ENCODE results near the gene ITGB7.
"Not testable (repeated sequence)": the region's sequence is repeated elsewhere in the genome, so short reads cannot be mapped to it uniquely, and the experiment has no call there.

Gene ITGB7

DNA sequence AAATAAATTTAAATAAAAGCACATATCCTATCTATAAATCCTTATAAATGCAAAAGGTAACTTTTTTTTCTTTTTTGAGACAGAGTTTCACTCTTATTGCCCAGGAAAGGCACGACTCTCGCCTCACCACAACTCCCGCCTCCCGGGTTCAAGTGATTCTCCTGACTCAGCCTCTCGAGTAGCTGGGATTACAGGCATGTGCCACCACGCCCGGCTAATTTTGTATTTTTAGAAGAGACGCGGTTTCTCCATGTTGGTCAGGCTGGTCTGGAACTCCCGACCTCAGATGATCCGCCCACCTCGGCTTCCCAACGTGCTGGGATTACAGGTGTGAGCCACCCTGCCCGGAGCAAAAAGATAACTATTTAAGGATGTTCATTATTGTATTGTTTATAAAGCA is 28.2 kb downstream of the ITGB7 start:
- DNase-seq (ENCODE audit: low read depth) = not testable (repeated sequence)

DNA sequence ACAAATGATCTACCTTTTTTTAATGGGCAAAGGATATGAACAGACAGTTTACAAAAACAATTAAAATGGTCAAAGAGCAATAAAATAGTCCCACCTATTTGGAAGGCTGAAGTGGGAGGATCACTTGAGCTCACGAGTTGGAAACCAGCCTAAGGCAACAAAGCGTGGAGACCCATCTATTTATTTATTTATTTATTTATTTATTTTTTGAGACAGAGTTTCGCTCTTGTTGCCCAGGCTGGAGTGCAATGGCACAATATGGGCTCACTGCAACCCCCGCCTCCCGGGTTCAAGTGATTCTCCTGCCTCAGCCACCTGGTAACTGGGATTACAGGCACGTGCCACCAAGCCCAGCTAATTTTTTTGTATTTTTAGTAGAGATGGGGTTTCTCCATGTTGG is 29.6 kb downstream of the ITGB7 start:
- not testable (repeated sequence) for DNase-seq (ENCODE audit: low read depth)

DNA sequence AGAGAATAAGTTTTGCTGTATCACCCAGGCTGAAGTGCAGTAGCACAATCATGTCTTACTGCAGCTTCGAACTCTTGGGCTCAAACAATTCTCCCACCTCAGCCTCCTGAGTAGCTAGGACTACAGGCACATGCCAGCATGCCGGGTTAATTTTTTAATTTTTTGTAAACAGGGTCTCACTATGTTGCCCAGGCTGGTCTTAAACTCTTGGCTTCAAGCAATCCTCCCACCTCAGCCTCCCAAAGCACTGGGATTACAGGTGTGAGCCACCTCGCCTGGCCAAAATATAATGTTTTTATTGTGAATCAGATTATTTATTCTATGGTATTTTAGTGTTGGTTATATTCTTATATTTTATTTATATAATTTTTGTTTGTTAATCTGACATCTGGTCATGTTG is 30.3 kb downstream of the ITGB7 start:
- DNase-seq (ENCODE audit: low read depth) = no peak

DNA sequence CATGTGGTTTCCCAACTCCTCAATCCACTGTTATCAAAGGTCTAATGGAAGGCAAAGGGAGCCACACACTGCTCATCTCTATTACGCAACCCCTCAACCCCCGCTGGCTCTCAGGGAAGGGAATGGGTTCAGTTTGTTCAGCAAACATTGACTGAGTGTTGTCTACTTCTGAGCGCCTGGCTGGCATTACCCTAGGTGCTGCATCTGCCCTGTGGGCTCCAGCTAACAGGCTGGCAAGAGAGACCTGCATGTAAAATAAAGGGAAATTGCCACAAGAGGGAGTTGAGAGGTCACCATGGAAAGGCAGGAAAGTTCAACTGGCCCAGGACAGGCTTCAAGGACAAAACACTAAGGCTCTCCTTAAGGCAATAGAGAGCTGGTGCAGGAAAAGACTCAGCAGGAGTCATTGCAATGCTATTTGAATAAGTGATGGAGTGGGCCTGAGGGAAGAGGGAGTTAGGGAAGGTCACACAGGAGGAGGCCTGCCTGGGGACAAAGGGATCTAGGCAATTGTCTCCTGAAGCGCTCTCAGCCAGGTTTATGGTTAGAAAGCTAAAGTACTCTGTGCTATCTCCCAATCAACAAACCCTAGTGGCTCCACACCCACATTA is 32.1 kb downstream of the ITGB7 start:
- no peak for DNase-seq (ENCODE audit: low read depth)

DNA sequence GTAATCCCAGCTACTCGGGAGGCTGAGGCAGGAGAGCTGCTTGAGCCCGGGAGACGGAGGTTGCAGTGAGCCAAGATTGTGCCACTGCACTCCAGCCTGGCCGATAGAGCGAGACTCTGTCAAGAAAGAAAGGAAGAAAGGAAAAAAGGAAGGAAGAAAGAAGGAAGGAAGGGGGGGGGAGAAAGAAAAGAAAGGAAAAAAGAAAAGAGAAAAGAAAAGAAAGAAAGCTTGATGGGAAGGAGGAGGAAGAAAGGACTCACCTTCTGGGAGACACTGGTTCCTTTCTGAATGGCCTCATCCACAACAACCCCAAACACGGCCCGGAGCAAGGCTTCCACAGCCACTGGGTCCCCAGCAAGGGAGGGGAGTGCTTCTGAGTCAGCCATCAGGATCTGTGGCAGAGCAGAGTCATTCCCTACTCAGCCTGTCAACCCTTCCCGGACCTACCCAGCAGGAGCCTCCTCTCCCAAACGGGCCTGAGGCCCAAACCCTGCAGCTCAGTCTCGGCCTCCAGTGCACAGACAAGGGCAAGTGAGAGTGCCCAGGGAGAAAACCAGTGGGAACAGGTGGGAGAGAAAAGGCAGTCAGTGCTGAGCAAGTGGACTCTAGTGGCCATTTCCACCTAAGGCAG is 33.9 kb downstream of the ITGB7 start:
- DNase-seq (ENCODE audit: low read depth) = no peak

DNA sequence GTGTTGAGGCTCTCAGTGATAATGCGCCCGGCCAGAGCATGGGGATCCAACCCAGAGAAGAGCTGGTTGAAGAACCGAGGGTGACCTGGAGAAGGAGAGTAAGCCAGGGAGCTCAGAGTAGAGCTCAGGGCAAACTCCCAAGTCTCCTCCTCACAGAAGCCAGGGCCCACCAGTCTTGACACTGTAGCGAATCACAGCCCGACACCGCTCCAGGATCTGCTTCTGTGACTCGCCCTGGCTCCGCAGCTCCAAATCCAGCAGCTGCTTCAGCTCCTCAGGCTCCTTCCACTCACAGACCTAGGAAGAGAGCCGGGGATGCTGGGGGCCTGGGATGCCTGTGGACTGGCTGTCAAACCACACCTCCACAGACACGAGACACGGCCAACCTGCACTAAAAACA is 34.7 kb downstream of the ITGB7 start:
- DNase-seq (ENCODE audit: low read depth) = no peak

DNA sequence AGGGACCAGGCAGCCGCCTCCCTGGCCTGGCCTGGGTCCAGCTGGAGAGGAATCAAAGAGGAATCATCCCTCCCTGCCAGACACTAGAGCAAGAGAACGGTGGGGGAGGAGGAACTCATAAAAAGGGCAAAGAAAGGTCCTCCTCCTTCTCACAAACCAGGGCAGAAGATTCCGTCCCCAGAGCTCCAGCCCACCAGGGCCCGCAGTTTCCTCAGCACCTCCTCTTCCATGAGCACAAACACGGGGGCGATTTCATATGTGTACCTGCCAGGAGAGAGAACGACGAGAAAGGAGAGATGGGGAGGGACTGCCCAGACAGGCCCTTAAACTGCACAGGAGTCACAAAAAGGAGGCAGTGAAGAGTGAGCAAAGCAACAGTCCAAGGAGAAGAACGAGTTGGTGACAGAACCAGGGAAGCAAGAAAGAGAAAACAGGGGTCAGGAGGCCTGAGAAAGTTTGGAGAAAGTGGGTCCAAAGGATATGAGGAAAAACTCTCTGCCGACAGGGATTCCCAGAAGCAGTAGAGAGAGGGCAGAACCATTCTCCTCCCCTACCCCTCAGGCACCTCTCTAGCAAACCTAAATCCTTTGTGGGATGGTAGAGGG is 35.2 kb downstream of the ITGB7 start:
- DNase-seq (ENCODE audit: low read depth) = no peak

DNA sequence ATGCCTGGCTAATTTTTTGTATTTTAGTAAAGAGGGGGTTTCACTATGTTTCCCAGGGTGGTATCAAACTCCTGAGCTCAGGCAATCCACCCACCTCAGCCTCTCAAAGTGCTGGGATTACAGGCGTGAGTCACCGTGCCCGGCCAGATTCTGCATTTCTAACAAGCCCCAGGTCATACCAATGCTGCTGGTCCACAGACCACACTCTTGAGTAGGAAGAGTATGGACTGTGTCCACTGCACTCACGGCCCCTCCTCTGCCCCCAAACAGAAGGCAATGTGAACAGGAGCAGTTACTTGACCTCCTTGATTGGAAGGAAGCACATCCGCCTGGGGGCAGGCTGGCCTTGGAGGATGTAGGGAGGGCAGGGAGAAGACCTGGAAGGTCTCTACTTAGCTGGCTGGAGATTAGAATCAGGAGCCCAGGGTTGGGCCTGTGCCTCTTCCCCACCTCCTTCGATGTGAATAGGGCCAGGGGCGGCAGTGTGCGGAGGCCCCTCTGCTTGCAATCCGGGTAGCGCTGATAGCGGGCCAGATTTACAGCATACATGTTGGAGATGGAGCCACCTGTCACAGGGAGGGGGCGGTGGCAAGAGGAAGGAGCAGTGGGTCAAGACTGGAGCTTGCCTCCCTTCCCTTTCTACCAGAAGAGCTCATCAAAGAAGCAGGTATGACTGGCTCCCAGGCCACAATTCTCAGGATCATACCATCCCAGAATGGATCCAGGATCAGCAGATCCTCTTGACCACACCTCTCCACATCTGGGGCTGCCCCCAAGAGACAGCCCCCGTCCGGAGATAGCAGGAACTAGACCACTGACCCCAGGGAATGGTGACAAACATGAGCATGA is 36.0 kb downstream of the ITGB7 start:
- no peak for DNase-seq (ENCODE audit: low read depth)

DNA sequence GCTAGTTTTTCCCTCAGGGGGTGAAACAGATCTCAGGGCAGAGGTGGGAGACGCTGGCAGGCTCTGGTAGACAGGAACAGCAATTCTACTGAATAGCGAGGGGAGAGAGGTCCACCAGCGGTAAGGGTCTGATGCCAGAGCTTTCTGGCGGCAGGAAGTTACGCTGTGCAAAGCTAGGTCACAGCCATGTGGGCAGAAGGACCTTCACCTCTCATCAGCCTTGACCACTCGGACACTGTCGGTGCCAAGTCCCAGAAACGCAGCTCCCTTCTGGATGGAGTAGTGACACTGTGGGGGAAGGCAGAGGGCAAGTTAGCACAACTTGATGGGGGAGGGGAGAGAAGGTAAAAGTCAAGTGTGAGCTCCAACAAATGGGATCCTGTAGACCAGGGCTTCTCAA is 36.8 kb downstream of the ITGB7 start:
- DNase-seq (ENCODE audit: low read depth) = no peak

DNA sequence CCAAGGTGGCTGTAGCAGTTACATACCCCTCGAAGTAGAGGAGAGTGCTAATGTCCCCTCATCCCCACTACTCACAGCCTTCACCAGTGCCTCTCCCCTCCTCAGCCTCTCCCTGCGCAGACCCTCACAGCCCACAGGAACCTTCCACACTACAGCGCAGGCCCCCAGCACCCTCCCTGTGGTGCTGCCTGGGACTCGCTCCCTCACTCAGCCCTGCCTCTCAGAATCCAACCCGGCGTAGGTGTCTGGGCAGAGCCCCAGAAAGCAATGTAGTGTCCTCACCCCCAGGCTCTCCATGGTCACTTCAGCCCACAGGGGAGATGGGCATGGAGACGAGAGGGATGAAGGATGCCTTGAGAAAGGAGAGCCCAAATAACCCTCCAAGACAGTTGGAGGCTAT is 37.4 kb downstream of the ITGB7 start:
- DNase-seq (ENCODE audit: low read depth) = no peak

DNA sequence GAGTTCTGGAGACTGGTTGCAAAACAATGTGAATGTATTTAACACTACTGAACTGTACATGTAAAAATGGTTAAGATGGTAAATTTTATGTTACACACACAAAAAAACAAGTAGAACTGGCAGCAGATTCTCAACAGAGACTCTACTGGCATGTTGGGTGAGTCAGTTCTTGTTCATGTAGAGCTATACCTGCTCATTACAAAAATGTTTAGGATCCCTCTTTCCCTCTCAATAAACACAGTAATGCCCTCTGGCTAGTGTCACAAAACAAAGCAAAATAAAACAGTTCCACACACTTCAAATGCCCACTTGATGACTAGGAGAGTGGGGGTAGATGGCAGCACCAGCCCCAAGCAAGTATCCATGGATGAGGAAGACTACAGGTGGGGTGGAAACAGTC is 40.2 kb downstream of the ITGB7 start:
- no peak for DNase-seq (ENCODE audit: low read depth)

DNA sequence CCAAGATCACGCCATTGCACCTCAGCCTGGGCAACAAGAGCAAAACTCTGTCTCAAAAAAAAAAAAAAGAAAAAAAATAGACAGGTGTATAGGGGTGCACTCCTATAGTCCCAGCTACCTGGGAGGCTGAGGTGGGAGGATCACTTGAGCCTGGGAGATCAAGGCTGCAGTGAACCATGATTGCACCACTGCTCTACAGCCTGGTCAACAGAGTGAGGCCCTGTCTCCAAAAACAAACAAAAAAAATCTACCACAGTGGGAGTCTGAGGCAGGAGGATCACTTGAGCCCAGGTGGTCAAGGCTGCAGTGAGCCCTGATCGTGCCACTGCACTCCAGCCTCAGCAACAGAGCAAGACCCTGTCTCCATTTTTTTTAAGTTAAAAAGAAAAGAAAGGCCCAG is 44.0 kb downstream of the ITGB7 start:
- DNase-seq (ENCODE audit: low read depth) = not testable (repeated sequence)

DNA sequence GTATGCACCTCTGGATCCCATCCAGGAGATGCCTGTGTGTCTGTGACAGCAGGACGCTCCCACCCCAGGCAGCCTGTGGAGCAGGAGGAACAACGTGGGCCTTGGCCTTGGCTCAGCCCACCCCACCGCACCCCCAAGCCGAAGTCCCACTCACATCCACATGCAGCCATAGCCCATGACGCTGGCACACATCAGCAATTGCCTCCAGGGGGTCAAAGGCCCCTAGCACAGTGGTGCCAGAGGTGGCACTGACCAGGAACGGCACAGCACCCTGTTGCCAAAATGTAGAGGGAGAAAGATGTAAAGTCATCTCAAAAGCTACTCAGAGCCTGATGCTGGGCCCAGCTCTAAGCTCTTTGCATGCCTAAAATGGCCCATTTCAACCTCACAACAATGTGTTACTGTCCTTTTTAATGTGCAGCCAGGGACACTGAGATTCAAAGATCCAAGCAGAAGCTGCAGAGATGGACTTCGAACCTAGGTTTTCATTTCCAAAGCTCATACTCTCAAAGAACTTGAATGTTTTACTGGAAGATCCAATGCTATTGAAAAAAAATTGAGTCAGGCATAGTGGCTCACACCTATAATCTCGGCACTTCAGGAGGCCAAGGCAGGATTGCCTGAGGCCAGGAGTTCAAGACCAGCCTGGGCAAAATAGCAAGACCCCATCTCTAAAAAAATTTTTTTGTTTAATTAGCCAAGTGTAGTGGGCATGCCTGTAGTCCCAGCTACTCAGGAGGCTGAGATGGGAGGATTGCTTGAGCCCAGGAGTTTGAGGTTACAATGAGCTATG is 45.7 kb downstream of the ITGB7 start:
- DNase-seq (ENCODE audit: low read depth) = no peak

DNA sequence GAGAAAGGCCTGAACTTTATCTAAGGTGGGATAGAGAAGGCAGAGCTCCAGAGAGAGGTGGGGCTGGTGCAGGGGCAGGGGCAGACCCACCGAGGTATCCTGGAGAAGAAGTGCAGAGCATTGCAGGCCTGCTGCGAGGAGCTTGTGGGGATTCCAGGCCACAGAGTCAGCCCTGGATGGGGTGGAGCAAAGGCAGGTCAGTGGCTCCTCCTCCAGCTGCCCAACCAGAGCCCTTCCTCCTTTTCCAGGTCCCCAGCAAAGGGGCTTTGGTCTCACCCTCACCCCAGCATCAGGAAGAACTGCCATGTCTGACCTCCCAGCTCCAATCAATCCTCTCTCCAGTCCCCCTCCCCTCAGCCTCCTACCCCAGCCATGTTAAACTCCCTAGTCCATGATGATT is 46.4 kb downstream of the ITGB7 start:
- DNase-seq (ENCODE audit: low read depth) = no peak

DNA sequence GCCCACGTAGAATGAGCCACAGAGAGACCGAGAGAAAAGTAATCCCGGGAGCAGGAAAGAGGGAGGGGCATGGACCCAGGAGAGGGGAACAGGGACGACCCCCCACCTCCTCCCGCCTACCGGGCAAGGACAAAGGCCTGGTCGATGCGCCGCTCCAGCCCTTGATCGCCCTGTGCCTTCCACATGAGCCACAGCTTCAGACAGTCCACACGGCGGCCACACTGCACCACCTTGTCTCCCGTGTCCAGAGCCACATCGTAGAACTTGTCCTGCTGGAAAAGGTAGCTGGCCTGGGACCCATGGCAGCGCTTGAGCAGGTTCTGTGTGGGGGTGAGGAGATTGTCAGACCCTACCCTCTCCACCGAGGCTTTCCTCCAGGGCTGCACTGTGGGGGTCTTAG is 47.1 kb downstream of the ITGB7 start:
- no peak for DNase-seq (ENCODE audit: low read depth)

DNA sequence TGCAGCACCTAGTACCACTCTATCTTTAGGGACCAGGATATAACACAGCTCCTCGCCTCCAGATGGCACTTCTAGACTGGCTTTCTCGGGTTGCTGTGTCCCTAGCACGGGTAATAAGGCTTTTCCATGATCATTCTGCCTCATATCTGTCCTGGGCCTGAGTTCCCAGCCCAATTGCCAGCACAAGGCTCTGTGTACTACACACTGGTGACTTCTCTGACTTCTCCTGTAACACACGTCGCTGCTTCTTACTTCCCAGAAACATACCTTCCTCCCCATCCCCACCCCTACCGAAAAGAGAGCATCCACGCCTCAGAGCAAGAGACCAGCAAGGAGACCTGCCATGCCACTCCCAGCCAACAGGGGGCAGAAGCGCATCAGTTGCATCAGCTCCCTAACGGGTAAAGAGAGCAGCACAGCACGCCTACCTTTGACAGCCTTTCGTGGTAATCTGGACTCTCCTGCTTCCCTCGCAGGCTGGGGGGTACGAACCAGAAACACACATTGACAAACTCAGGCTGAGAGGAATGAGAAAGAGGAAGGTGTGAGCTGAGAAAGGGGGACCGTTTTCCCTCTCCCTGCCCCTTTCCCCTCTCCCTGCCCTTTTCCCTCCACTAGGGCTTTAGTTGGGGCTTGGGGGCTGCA is 47.7 kb downstream of the ITGB7 start:
- no peak for DNase-seq (ENCODE audit: low read depth)

DNA sequence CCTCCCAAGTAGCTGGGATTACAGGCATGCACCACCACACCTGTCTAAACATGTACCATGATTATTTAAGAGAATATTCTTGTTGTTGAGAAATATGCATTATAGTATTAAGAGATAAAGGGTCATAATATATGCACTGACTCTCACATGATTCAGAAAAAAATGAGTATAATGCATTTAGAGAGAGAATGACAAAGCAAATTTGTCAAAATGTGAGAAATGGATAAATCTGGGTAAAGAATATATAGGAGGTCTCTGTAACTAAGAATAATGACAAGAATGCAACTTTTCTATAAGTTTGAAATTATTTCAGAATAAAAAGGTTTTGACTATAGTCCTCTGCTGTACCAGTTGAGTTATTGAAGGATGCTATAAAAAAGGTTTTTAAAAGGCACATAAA is 54.7 kb downstream of the ITGB7 start:
- no peak for DNase-seq (ENCODE audit: low read depth)

DNA sequence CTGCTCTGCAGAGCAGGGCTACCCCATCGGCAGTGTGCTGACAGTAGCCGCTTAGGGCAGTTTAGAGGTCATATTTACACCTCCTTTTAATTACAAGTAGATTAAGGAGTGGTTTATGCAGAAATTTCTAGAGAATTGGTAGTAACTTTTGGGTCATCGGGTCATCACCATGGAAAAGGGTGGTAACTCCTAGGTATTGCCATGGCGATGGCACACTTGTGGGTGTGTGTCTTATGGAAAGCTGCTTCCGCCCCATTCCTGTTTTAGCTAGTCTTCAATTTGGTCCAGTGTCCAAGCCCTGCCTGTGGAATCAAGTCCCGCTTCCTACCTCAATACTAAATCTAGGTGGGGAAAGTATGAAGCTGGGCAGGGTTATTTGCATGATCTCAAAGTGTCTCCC is 56.0 kb downstream of the ITGB7 start:
- no peak for DNase-seq (ENCODE audit: low read depth)

DNA sequence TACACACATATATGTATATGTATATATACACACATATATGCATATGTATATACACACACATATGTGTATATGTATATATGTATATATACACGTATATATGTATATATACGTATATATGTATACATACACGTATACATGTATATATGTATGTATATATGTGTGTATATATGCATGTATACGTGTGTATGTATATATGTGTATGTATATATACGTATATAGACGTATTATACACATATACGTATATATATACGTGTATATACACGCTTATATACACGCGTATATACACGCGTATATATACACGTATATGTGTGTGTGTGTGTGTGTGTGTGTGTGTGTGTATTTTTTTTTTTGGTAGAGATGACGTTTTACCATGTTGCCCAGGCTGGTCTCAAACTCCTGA is 59.4 kb downstream of the ITGB7 start:
- DNase-seq (ENCODE audit: low read depth) = no peak

DNA sequence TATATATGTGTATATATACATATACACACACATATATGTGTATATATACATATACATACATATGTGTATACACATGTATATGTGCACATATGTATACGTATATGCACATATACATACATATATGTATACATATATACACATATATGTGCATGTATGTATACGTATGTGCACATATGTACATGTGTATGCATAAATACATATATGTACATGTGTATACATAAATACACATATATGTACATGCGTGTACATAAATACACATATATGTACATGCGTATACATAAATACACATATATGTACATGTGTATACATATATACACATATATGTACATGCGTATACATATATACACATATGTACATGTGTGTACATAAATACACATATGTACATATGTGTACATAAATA is 59.9 kb downstream of the ITGB7 start:
- DNase-seq (ENCODE audit: low read depth) = no peak

DNA sequence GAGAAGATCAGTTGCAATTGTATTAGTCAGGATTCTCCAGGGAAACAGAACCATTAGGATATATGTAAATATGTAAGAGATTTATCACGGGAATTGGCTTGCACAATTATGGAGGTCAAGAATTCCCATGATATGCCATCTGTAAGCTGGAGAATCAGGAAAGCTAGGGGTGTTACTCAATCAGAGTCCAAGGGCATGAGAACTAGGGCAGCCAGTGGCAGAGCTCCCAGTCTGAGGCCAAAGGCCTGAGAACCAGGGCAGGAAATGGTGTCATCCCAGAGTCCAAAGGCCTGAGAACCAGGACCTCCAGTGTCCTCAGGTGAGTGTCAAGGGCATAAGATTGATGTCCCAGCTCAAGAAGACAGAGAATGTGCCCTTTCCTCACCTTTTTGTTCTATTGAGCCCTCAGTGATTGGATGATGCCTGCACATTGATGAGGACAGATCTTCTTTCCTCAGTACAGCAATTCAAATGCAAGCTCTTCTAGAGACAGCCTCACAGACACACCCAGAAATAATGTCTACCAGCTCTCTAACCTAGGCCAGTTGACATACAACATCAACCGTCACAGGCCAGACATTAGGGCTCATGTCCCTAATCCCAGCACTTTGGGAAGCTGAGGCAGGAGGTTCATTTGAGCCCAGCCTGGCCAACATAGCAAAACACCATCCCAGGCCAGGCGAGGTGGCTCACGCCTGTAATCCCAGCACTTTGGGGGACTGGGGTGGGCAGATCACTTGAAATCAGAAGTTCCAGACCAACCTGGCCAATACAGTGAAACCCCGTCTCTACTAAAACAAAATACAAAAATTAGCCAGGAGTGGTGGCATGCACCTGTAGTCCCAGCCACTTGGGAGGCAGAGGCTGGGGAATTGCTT is 61.4 kb downstream of the ITGB7 start:
- DNase-seq (ENCODE audit: low read depth) = no peak

All from non-pigmented ciliary epithelial cell (primary cell).